ENCODE results near the gene SOX10. TPM values are rescaled to one million over a fixed set of nuclear protein-coding genes. Genes with fewer than 3 reads are reported as not detected.

SOX10 gene
- total and polyA plus RNA-seq, 8 donors: 0.06 to 0.96 (median 0.30) TPM

- Histone ChIP-seq H3K27ac (no peak overlapping the region), H3K27me3 (no peaks in the 10 kb centered on the region), H3K36me3 (peaks cover 0 to 23% (median 19%) of the 10 kb centered on the region in 3 donors), H3K9me3 (no peaks in the 10 kb centered on the region), H3K4me3 (no peak overlapping the region), H3K4me1 (no peaks in the 10 kb centered on the region)
- no peak for TF ChIP-seq CTCF (IDR thresholded peaks at IDR 0.05)
- WGBS, 2 donors: 69 to 70% methylated on average over 12 of the region's 12 CpGs
- no peak for DNase-seq
- no peak for ATAC-seq
- intact Hi-C loops (cut with DNase I): loop anchor here in 1 of 3 donors (10.0 kb wide), 1 partner anchor 58 kb away; no protein-coding TSS in a partner anchor
- FAIRE-seq: no peak
These were observed 41.1 kb downstream of the SOX10 start for GRCh38 chr22:37943136-37943824.

- intact Hi-C loops (cut with DNase I): loop anchor here in 1 of 3 donors (10.0 kb wide), 1 partner anchor 57 kb away; no protein-coding TSS in a partner anchor
- 95 to 96% methylated on average over 8 of the region's 8 CpGs for WGBS, 2 donors
These were observed 42.2 kb downstream of the SOX10 start for GRCh38 chr22:37942133-37942532.

GRCh38 chr22:37940698-37941376 lies 43.5 kb downstream of the SOX10 start:
- ATAC-seq: no peak
- no peaks in the 10 kb centered on the region for H3K27me3 ChIP-seq
- no peak overlapping the region for H3K27ac ChIP-seq
- no peak for FAIRE-seq
- no peaks in the 10 kb centered on the region for H3K4me1 ChIP-seq
- intact Hi-C loops (cut with DNase I): loop anchor here in 1 of 3 donors (10.0 kb wide), 1 partner anchor 56 kb away; no protein-coding TSS in a partner anchor
- no peaks in the 10 kb centered on the region for H3K9me3 ChIP-seq
- 90 to 93% methylated on average over 12 of the region's 12 CpGs for WGBS, 2 donors
- no peak overlapping the region for H3K4me3 ChIP-seq
- DNase-seq: no peak
- no peak for TF ChIP-seq CTCF (IDR thresholded peaks at IDR 0.05)
- peaks cover 0 to 34% (median 19%) of the 10 kb centered on the region in 3 donors for H3K36me3 ChIP-seq

More at GRCh38 chr22:37942133-37942532, 42.2 kb downstream of the SOX10 start:
- H3K27ac ChIP-seq: no peak overlapping the region
- no peak for FAIRE-seq
- no peaks in the 10 kb centered on the region for H3K9me3 ChIP-seq
- H3K27me3 ChIP-seq: no peaks in the 10 kb centered on the region
- H3K4me1 ChIP-seq: no peaks in the 10 kb centered on the region
- no peak for DNase-seq
- TF ChIP-seq CTCF (IDR thresholded peaks at IDR 0.05): no peak
- peaks cover 0 to 32% (median 19%) of the 10 kb centered on the region in 3 donors for H3K36me3 ChIP-seq
- H3K4me3 ChIP-seq: no peak overlapping the region
- ATAC-seq: no peak

- intact Hi-C loops (cut with DNase I): loop anchor here in 1 of 3 donors (10.0 kb wide), 1 partner anchor 119 kb away; no protein-coding TSS in a partner anchor
- H3K27me3 ChIP-seq: no peaks in the 10 kb centered on the region
- FAIRE-seq: no peak
- H3K36me3 ChIP-seq: peaks cover 0 to 11% (median 3%) of the 10 kb centered on the region in 3 donors
- no peak overlapping the region for H3K4me3 ChIP-seq
- WGBS, 2 donors: 2 to 4% methylated on average over 13 of the region's 13 CpGs
- H3K9me3 ChIP-seq: no peaks in the 10 kb centered on the region
- TF ChIP-seq CTCF (IDR thresholded peaks at IDR 0.05): peak; percentile 95 to 98 (median 97)
- DNase-seq: peak; percentile 81 to 97 (median 95)
- ATAC-seq: peak; percentile 90 to 95 (median 91)
- peaks cover 38 to 50% (median 50%) of the 10 kb centered on the region in 3 donors for H3K4me1 ChIP-seq
- peak overlapping the region; percentile 40 to 76 (median 60) for H3K27ac ChIP-seq
These were observed 50.5 kb downstream of the SOX10 start for GRCh38 chr22:37933711-37934376.
